Measurements from ENCODE around the gene PCDHB9. TPM values are rescaled to one million over a fixed set of nuclear protein-coding genes. Genes with fewer than 3 reads are reported as not detected.
"Not testable (repeated sequence)": the region's sequence is repeated elsewhere in the genome, so short reads cannot be mapped to it uniquely, and the experiment has no call there.

The PCDHB9 gene
- total RNA-seq: 1 to 10 TPM; 1.1 to 3.2 (median 2.5) TPM

- H3K9me3 ChIP-seq: peaks cover 22% of the 10 kb centered on the region
- WGBS: 16% methylated on average over 9 of the region's 9 CpGs
- TF ChIP-seq, protein P1, sequence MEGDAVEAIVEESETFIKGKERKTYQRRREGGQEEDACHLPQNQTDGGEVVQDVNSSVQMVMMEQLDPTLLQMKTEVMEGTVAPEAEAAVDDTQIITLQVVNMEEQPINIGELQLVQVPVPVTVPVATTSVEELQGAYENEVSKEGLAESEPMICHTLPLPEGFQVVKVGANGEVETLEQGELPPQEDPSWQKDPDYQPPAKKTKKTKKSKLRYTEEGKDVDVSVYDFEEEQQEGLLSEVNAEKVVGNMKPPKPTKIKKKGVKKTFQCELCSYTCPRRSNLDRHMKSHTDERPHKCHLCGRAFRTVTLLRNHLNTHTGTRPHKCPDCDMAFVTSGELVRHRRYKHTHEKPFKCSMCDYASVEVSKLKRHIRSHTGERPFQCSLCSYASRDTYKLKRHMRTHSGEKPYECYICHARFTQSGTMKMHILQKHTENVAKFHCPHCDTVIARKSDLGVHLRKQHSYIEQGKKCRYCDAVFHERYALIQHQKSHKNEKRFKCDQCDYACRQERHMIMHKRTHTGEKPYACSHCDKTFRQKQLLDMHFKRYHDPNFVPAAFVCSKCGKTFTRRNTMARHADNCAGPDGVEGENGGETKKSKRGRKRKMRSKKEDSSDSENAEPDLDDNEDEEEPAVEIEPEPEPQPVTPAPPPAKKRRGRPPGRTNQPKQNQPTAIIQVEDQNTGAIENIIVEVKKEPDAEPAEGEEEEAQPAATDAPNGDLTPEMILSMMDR (IDR thresholded peaks at IDR 0.05): no peak
- TF ChIP-seq EP300 (IDR thresholded peaks at IDR 0.05) (no peak), POLR2AphosphoS5 (IDR thresholded peaks at IDR 0.05) (no peak), POLR2A (IDR thresholded peaks at IDR 0.05) (no peak)
Observed at GRCh38 chr5:141186897-141187512, at the start of gene PCDHB9. TSS of gene PCDHB9 (plus strand) at chr5:141187161. CDS start at chr5:141187319, 158 bp downstream.

DNA sequence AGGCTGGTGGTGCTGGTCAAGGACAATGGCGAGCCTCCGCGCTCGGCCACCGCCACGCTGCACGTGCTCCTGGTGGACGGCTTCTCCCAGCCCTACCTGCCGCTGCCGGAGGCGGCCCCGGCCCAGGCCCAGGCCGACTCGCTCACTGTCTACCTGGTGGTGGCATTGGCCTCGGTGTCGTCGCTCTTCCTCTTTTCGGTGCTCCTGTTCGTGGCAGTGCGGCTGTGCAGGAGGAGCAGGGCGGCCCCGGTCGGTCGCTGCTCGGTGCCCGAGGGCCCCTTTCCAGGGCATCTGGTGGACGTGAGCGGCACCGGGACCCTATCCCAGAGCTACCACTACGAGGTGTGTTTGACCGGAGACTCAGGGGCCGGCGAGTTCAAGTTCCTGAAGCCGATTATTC is 49.6 kb upstream of the PCDHB9 start:
- peaks cover 27% of the 10 kb centered on the region for H3K9me3 ChIP-seq
- WGBS: 43% methylated on average over 5 of the region's 34 CpGs
- H3K27ac ChIP-seq: not testable (repeated sequence)

More at GRCh38 chr5:141186897-141187512, at the start of gene PCDHB9:
- no peak within 1 kb of the TSS for H3K4me3 ChIP-seq
- no peak within 1 kb of the TSS for H3K27ac ChIP-seq
- DNase-seq (ENCODE audit: low spot score in 2 of 2): no peak
- no peaks in the 10 kb centered on the region for H3K27me3 ChIP-seq
- H3K36me3 ChIP-seq: no peaks in the 10 kb centered on the region
- no peaks in the 10 kb centered on the region for H3K4me1 ChIP-seq

DNA sequence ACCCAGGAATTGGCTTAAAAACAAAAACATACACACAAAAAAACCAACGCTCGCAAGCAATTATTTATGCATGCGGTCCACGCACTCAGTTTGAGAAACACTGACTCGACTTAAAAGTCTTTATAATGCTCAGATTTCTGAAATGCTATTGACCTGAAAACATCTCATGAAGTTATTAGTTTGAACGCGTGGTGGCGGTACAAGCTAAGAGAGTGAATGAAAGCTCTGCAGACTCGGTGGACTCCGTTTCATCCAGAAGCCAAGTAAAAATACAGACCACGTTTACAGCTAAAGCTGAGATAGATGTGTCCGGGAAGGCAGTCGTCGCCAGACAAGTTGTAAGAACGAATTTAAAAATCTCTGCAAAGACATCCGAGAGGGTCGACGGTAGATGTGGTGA is 37.1 kb upstream of the PCDHB9 start, which contains the start of gene PCDHB6:
TSS of gene PCDHB6 (plus strand) at position 246 of the 400 bp plus-strand sequence. CDS start 201 bp downstream, outside the sequence.
- H3K27me3 ChIP-seq: no peaks in the 10 kb centered on the region
- no peaks in the 10 kb centered on the region for H3K36me3 ChIP-seq
- no peak within 1 kb of the TSS for H3K27ac ChIP-seq
- no peaks in the 10 kb centered on the region for H3K4me1 ChIP-seq
- peak within 1 kb of the TSS; percentile 28 for H3K4me3 ChIP-seq
- peaks cover 7% of the 10 kb centered on the region for H3K9me3 ChIP-seq
- WGBS: 19% methylated on average over 18 of the region's 18 CpGs
- no peak for DNase-seq (ENCODE audit: low spot score in 2 of 2)
- TF ChIP-seq POLR2A (IDR thresholded peaks at IDR 0.05) (no peak), POLR2AphosphoS5 (IDR thresholded peaks at IDR 0.05) (no peak), EP300 (IDR thresholded peaks at IDR 0.05) (no peak)
- TF ChIP-seq, protein P1 (IDR thresholded peaks at IDR 0.05): no peak

More for the DNA sequence above, 49.6 kb upstream of the PCDHB9 start:
- not testable (repeated sequence) for DNase-seq (ENCODE audit: low spot score in 2 of 2); H3K4me1 ChIP-seq; H3K27me3 ChIP-seq; H3K36me3 ChIP-seq; H3K4me3 ChIP-seq

- DNase-seq (ENCODE audit: low spot score in 2 of 2): no peak
- H3K27me3 ChIP-seq: no peaks in the 10 kb centered on the region
- peak overlapping the region; percentile 28 for H3K4me3 ChIP-seq
- H3K4me1 ChIP-seq: no peaks in the 10 kb centered on the region
- WGBS: 44% methylated on average over 33 of the region's 33 CpGs
- H3K27ac ChIP-seq: no peak overlapping the region
- H3K9me3 ChIP-seq: peaks cover 9% of the 10 kb centered on the region
- TF ChIP-seq, protein P1 (IDR thresholded peaks at IDR 0.05): no peak
- TF ChIP-seq POLR2A (IDR thresholded peaks at IDR 0.05) (no peak), POLR2AphosphoS5 (IDR thresholded peaks at IDR 0.05) (no peak), EP300 (IDR thresholded peaks at IDR 0.05) (no peak)
- no peaks in the 10 kb centered on the region for H3K36me3 ChIP-seq
Observed at GRCh38 chr5:141150224-141150992, 36.6 kb upstream of the PCDHB9 start.

GRCh38 chr5:141150993-141151325 is 36.0 kb upstream of the PCDHB9 start:
- Histone ChIP-seq H3K36me3 (no peaks in the 10 kb centered on the region), H3K4me1 (no peaks in the 10 kb centered on the region), H3K27ac (no peak overlapping the region), H3K4me3 (no peak overlapping the region), H3K9me3 (peaks cover 14% of the 10 kb centered on the region), H3K27me3 (no peaks in the 10 kb centered on the region)
- 49% methylated on average over 13 of the region's 13 CpGs for WGBS
- TF ChIP-seq POLR2A (IDR thresholded peaks at IDR 0.05) (no peak), EP300 (IDR thresholded peaks at IDR 0.05) (no peak), POLR2AphosphoS5 (IDR thresholded peaks at IDR 0.05) (no peak)
- TF ChIP-seq, protein P1 (IDR thresholded peaks at IDR 0.05): no peak
- no peak for DNase-seq (ENCODE audit: low spot score in 2 of 2)

DNA sequence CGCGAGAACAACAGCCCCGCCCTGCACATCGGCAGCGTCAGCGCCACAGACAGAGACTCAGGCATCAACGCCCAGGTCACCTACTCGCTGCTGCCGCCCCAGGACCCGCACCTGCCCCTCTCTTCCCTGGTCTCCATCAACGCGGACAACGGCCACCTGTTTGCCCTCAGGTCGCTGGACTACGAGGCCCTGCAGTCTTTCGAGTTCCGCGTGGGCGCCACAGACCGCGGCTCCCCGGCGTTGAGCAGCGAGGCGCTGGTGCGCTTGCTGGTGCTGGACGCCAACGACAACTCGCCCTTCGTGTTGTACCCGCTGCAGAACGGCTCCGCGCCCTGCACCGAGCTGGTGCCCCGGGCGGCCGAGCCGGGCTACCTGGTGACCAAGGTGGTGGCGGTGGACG is 35.3 kb upstream of the PCDHB9 start:
- H3K36me3 ChIP-seq; H3K4me1 ChIP-seq; DNase-seq (ENCODE audit: low spot score in 2 of 2); H3K27me3 ChIP-seq; H3K4me3 ChIP-seq; H3K27ac ChIP-seq: not testable (repeated sequence)
- peaks cover 20% of the 10 kb centered on the region for H3K9me3 ChIP-seq
- 34% methylated on average over 15 of the region's 41 CpGs for WGBS

GRCh38 chr5:141152096-141152495 is 34.9 kb upstream of the PCDHB9 start:
- H3K4me1 ChIP-seq; H3K27ac ChIP-seq; H3K36me3 ChIP-seq; H3K27me3 ChIP-seq; DNase-seq (ENCODE audit: low spot score in 2 of 2); H3K4me3 ChIP-seq: not testable (repeated sequence)
- H3K9me3 ChIP-seq: peaks cover 20% of the 10 kb centered on the region
- WGBS: 28% methylated on average over 7 of the region's 36 CpGs
